Kasumi-1 (cell line): ENCODE data around the gene MAGEA11.
"Not testable (repeated sequence)": the region's sequence is repeated elsewhere in the genome, so short reads cannot be mapped to it uniquely, and the experiment has no call there.

Source experiments
- DNase-seq, 2 experiments: peaks; one replicate each; lab custom pipeline; 2025; lab: John Stamatoyannopoulos, UW

Gene MAGEA11

GRCh38 chrX:149718757-149719156 lies 6.9 kb downstream of the MAGEA11 start:
- no peak for DNase-seq

GRCh38 chrX:149720021-149720689 lies 8.3 kb downstream of the MAGEA11 start:
- DNase-seq, result no peak

- DNase-seq, result not testable (repeated sequence)
Observed at GRCh38 chrX:149721241-149721640, 9.4 kb downstream of the MAGEA11 start.

GRCh38 chrX:149721778-149722177 lies 9.9 kb downstream of the MAGEA11 start:
- no peak for DNase-seq

- not testable (repeated sequence) for DNase-seq
Observed at GRCh38 chrX:149723583-149724118, 11.8 kb downstream of the MAGEA11 start.

GRCh38 chrX:149727308-149727707 lies 15.4 kb downstream of the MAGEA11 start:
- not testable (repeated sequence) for DNase-seq

- DNase-seq, result not testable (repeated sequence)
Observed at GRCh38 chrX:149742269-149742668, 30.4 kb downstream of the MAGEA11 start.

- DNase-seq, result not testable (repeated sequence)
Observed at GRCh38 chrX:149746390-149747007, 34.6 kb downstream of the MAGEA11 start.

- no peak for DNase-seq
Observed at GRCh38 chrX:149757206-149758067, 45.6 kb downstream of the MAGEA11 start.

- no peak for DNase-seq
Observed at GRCh38 chrX:149758068-149758714, 46.3 kb downstream of the MAGEA11 start.

- not testable (repeated sequence) for DNase-seq
Observed at GRCh38 chrX:149758715-149759078, 46.8 kb downstream of the MAGEA11 start.

GRCh38 chrX:149759824-149760223 lies 48.0 kb downstream of the MAGEA11 start:
- DNase-seq, result no peak

- DNase-seq, result no peak
Observed at GRCh38 chrX:149760965-149761364, 49.1 kb downstream of the MAGEA11 start.

- not testable (repeated sequence) for DNase-seq
Observed at GRCh38 chrX:149761858-149762674, 50.2 kb downstream of the MAGEA11 start.

- no peak for DNase-seq
Observed at GRCh38 chrX:149762696-149763614, 51.1 kb downstream of the MAGEA11 start.
